Panc1 (cell line): ENCODE results near the gene BPGM. TPM values are rescaled to one million over a fixed set of nuclear protein-coding genes. Genes with fewer than 3 reads are reported as not detected.

Experiments
- ATAC-seq: fragments of 200-7000 bp; cut with Tn5 transposase; 2 replicates; pipeline ENCODE4 v1.9.1; 2020; ENCODE audit warnings: mild to moderate bottlenecking, moderate library complexity
- BruUV-seq: library from RNA; stranded (reverse); fragments of 400-500 nt; replicated peaks from 2 replicates; lab custom pipeline; 2021; lab: Mats Ljungman, UMichigan
- CTCF ChIA-PET: fragments of 300-600 bp; sonication (Branson Sonifier 250); formaldehyde crosslinking; loops from one replicate; lab custom pipeline; 2022; ENCODE audit warnings: antibody characterized with exemption; lab: Charles Lee
- POLR2A ChIA-PET: fragments of 300-600 bp; sonication (Branson Sonifier 250); formaldehyde crosslinking; loops from one replicate; lab custom pipeline; 2022; ENCODE audit warnings: antibody characterized with exemption; lab: Charles Lee
- DNase-seq: peaks from one replicate; pipeline ENCODE4 v3.0.0-alpha.2; 2010; ENCODE audit warnings: low read depth, low spot score
- H3K27ac ChIP-seq: 2 replicates; pipeline ENCODE4 v1.5.1; 2011; ENCODE audit warnings: mild to moderate bottlenecking, low read length, inconsistent platforms
- H3K27me3 ChIP-seq: fragments of 200-500 bp; sonication (Bioruptor generic); 2 replicates; pipeline ENCODE4 v1.6.0; 2014; ENCODE audit warnings: low read length, inconsistent platforms; ENCODE audit not compliant: control insufficient read depth, insufficient read depth
- H3K36me3 ChIP-seq: fragments of 200-500 bp; sonication (Bioruptor generic); 2 replicates; pipeline ENCODE4 v1.5.1; 2014; ENCODE audit warnings: inconsistent platforms, mild to moderate bottlenecking, low read length, moderate library complexity; ENCODE audit not compliant: control insufficient read depth, insufficient read depth
- H3K4me1 ChIP-seq: 2 replicates; pipeline ENCODE4 v1.5.1; 2011; ENCODE audit warnings: inconsistent platforms, mild to moderate bottlenecking, low read length, moderate library complexity; ENCODE audit not compliant: control insufficient read depth, insufficient read depth
- H3K4me3 ChIP-seq, 2 experiments: 2 replicates each; pipeline ENCODE4 v1.5.1; 2011 to 2012; ENCODE audit warnings: low read depth in 2 of 2, low read length in 2 of 2, mild to moderate bottlenecking in 2 of 2, inconsistent platforms in 1 of 2, moderate library complexity in 1 of 2
- H3K9me3 ChIP-seq: fragments of 200-500 bp; sonication (Bioruptor generic); 2 replicates; pipeline ENCODE4 v1.5.1; 2014; ENCODE audit warnings: low read depth, mild to moderate bottlenecking, inconsistent platforms, low read length, moderate library complexity; ENCODE audit not compliant: control insufficient read depth, insufficient read depth
- POLR2AphosphoS5 ChIP-seq: IDR thresholded peaks from 2 replicates; pipeline ENCODE4 v1.6.1; 2012; ENCODE audit warnings: mild to moderate bottlenecking, low read depth, low read length, moderate library complexity
- SIN3A ChIP-seq: IDR thresholded peaks from 2 replicates; pipeline ENCODE4 v1.6.1; 2012; ENCODE audit warnings: low read depth, mild to moderate bottlenecking, low read length, moderate library complexity, borderline replicate concordance; ENCODE audit not compliant: insufficient read depth
- TCF7L2 ChIP-seq: IDR thresholded peaks from 2 replicates; pipeline ENCODE4 v1.6.1; 2011; ENCODE audit warnings: mild to moderate bottlenecking, low read depth, low read length, inconsistent platforms
- in situ Hi-C: cut with HindIII; loops from 2 replicates; pipeline ENCODE4 v1.10.0; 2016; ENCODE audit warnings: low sequenced_read_pairs, low pct_unique_long_range_greater_than_20kb
- intact Hi-C: fragments of 100-400 bp; cut with micrococcal nuclease; formaldehyde crosslinking; loops from one replicate; pipeline ENCODE4 v1.10.0; 2022; ENCODE audit not compliant: unreplicated experiment
- total RNA-seq: library from RNA; stranded (reverse); gene quantifications from one replicate; pipeline ENCODE4 v1.2.1, GENCODE V29; 2021; ENCODE audit not compliant: unreplicated experiment
- TF ChIP-seq, protein P1 (sequence below), 2 experiments: IDR thresholded peaks; 2 replicates each; pipeline ENCODE4 v1.6.1; 2011 to 2012; ENCODE audit warnings: low read depth in 2 of 2, control low read depth in 1 of 2, low read length in 1 of 2, mild to moderate bottlenecking in 1 of 2, moderate library complexity in 1 of 2; ENCODE audit not compliant: insufficient read depth in 1 of 2
- TF ChIP-seq, protein P2 (sequence below): fragments of 450-650 bp; IDR thresholded peaks from 2 replicates; pipeline ENCODE4 v1.5.1; 2017; ENCODE audit warnings: mild to moderate bottlenecking

BPGM gene
- total RNA-seq, 1 experiment from 2014 or later, result 10.7 TPM

- no TSS peak for BruUV-seq
- Histone ChIP-seq H3K36me3 (no peaks in the 10 kb centered on the region), H3K9me3 (no peaks in the 10 kb centered on the region), H3K4me3 (no peak overlapping the region), H3K27ac (no peak overlapping the region), H3K27me3 (no peaks in the 10 kb centered on the region; the same call in 1 of the 2 replicates), H3K4me1 (no peaks in the 10 kb centered on the region)
- ChIA-PET POLR2A (no interaction called here), CTCF (no interaction called here)
- intact Hi-C loops (no loop called here), in situ Hi-C loops (no loop called here)
- ATAC-seq, result no peak
- TF ChIP-seq, protein P1, sequence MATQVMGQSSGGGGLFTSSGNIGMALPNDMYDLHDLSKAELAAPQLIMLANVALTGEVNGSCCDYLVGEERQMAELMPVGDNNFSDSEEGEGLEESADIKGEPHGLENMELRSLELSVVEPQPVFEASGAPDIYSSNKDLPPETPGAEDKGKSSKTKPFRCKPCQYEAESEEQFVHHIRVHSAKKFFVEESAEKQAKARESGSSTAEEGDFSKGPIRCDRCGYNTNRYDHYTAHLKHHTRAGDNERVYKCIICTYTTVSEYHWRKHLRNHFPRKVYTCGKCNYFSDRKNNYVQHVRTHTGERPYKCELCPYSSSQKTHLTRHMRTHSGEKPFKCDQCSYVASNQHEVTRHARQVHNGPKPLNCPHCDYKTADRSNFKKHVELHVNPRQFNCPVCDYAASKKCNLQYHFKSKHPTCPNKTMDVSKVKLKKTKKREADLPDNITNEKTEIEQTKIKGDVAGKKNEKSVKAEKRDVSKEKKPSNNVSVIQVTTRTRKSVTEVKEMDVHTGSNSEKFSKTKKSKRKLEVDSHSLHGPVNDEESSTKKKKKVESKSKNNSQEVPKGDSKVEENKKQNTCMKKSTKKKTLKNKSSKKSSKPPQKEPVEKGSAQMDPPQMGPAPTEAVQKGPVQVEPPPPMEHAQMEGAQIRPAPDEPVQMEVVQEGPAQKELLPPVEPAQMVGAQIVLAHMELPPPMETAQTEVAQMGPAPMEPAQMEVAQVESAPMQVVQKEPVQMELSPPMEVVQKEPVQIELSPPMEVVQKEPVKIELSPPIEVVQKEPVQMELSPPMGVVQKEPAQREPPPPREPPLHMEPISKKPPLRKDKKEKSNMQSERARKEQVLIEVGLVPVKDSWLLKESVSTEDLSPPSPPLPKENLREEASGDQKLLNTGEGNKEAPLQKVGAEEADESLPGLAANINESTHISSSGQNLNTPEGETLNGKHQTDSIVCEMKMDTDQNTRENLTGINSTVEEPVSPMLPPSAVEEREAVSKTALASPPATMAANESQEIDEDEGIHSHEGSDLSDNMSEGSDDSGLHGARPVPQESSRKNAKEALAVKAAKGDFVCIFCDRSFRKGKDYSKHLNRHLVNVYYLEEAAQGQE (IDR thresholded peaks at IDR 0.05; ENCODE audit: insufficient read depth in 1 of 2, low read depth in 2 of 2, low read length in 1 of 2), result no peak
- no peak for TF ChIP-seq POLR2AphosphoS5
- TF ChIP-seq TCF7L2, result no peak
- no peak for TF ChIP-seq SIN3A
- TF ChIP-seq, protein P2, sequence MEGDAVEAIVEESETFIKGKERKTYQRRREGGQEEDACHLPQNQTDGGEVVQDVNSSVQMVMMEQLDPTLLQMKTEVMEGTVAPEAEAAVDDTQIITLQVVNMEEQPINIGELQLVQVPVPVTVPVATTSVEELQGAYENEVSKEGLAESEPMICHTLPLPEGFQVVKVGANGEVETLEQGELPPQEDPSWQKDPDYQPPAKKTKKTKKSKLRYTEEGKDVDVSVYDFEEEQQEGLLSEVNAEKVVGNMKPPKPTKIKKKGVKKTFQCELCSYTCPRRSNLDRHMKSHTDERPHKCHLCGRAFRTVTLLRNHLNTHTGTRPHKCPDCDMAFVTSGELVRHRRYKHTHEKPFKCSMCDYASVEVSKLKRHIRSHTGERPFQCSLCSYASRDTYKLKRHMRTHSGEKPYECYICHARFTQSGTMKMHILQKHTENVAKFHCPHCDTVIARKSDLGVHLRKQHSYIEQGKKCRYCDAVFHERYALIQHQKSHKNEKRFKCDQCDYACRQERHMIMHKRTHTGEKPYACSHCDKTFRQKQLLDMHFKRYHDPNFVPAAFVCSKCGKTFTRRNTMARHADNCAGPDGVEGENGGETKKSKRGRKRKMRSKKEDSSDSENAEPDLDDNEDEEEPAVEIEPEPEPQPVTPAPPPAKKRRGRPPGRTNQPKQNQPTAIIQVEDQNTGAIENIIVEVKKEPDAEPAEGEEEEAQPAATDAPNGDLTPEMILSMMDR, result no peak
- no peak for DNase-seq
These were observed 61.2 kb downstream of the BPGM start for GRCh38 chr7:134707663-134708378.

GRCh38 chr7:134708692-134709091 is 62.0 kb downstream of the BPGM start:
- no peak overlapping the region for H3K4me3 ChIP-seq
- no peaks in the 10 kb centered on the region for H3K4me1 ChIP-seq
- ChIA-PET POLR2A (no interaction called here), CTCF (no interaction called here)
- DNase-seq (no peak), ATAC-seq (no peak)
- H3K27me3 ChIP-seq, result no peaks in the 10 kb centered on the region; the same call in 1 of the 2 replicates
- H3K27ac ChIP-seq, result no peak overlapping the region
- no peaks in the 10 kb centered on the region for H3K36me3 ChIP-seq
- no peaks in the 10 kb centered on the region for H3K9me3 ChIP-seq
- TF ChIP-seq, protein P2, result no peak
- in situ Hi-C loops, result no loop called here
- intact Hi-C loops, result no loop called here
- BruUV-seq, result no TSS peak
